GM06990 (cell line): ENCODE data around the gene DENND2C.

Experiments used
- DNase-seq: peaks from one replicate; pipeline ENCODE4 v3.0.0-alpha.2; 2011; ENCODE audit not compliant: insufficient read length; ENCODE audit errors: extremely low read depth
- H3K27me3 ChIP-seq: replicated peaks from 2 replicates; pipeline ENCODE4 v1.6.0; 2011; ENCODE audit warnings: low read length; ENCODE audit not compliant: control insufficient read depth, insufficient read depth
- H3K36me3 ChIP-seq: 2 replicates; pipeline ENCODE4 v1.5.1; 2011; ENCODE audit warnings: low read length; ENCODE audit not compliant: control insufficient read depth, insufficient read depth
- H3K4me3 ChIP-seq: replicated peaks from 2 replicates; pipeline ENCODE4 v1.5.1; 2011; ENCODE audit warnings: low read depth, mild to moderate bottlenecking, control low read depth, low read length
- CTCF ChIP-seq: IDR thresholded peaks from 2 replicates; pipeline ENCODE4 v1.5.1; 2011; ENCODE audit warnings: low read length, control low read depth, mild to moderate bottlenecking, inconsistent platforms; ENCODE audit not compliant: insufficient read depth, poor library complexity, severe bottlenecking

DENND2C gene

GRCh38 chr1:114668373-114668772 lies 1.5 kb downstream of the DENND2C start:
- H3K4me3 ChIP-seq: no peak overlapping the region
- no peaks in the 10 kb centered on the region for H3K27me3 ChIP-seq
- H3K36me3 ChIP-seq: no peaks in the 10 kb centered on the region
- TF ChIP-seq CTCF: no peak
- DNase-seq: no peak

- H3K36me3 ChIP-seq: no peaks in the 10 kb centered on the region
- DNase-seq: no peak
- no peak overlapping the region for H3K4me3 ChIP-seq
- no peak for TF ChIP-seq CTCF
- no peaks in the 10 kb centered on the region for H3K27me3 ChIP-seq
Measured at GRCh38 chr1:114666954-114667353, 2.9 kb downstream of the DENND2C start.

GRCh38 chr1:114660238-114660637 lies 9.6 kb downstream of the DENND2C start:
- Histone ChIP-seq H3K36me3 (no peaks in the 10 kb centered on the region), H3K4me3 (no peak overlapping the region), H3K27me3 (no peaks in the 10 kb centered on the region)
- no peak for TF ChIP-seq CTCF
- no peak for DNase-seq

- H3K4me3 ChIP-seq: no peak overlapping the region
- no peaks in the 10 kb centered on the region for H3K36me3 ChIP-seq
- no peak for DNase-seq
- peaks cover 1% of the 10 kb centered on the region; the same call in 1 of the 2 replicates for H3K27me3 ChIP-seq
- TF ChIP-seq CTCF: no peak
Measured at GRCh38 chr1:114651893-114652292, 18.0 kb downstream of the DENND2C start.

GRCh38 chr1:114648503-114648902 lies 21.3 kb downstream of the DENND2C start:
- H3K36me3 ChIP-seq: no peaks in the 10 kb centered on the region
- peaks cover 1% of the 10 kb centered on the region; the same call in 1 of the 2 replicates for H3K27me3 ChIP-seq
- TF ChIP-seq CTCF: no peak
- no peak for DNase-seq
- no peak overlapping the region for H3K4me3 ChIP-seq

- no peak for TF ChIP-seq CTCF
- Histone ChIP-seq H3K36me3 (no peaks in the 10 kb centered on the region), H3K27me3 (no peaks in the 10 kb centered on the region), H3K4me3 (no peak overlapping the region)
- DNase-seq: no peak
Measured at GRCh38 chr1:114641377-114641776, 28.5 kb downstream of the DENND2C start.
